Uterine smooth muscle cell (primary cell): Measurements from ENCODE around the gene CTNNAL1. TPM values are rescaled to one million over a fixed set of nuclear protein-coding genes. Genes with fewer than 3 reads are reported as not detected.

ENCODE experiments used
- total RNA-seq: library from RNA; depleted of rRNA; stranded (reverse); fragments of >200 nt; gene quantifications from 2 replicates; pipeline ENCODE4 v1.2.3, GENCODE V29; 2014

The CTNNAL1 gene, protein sequence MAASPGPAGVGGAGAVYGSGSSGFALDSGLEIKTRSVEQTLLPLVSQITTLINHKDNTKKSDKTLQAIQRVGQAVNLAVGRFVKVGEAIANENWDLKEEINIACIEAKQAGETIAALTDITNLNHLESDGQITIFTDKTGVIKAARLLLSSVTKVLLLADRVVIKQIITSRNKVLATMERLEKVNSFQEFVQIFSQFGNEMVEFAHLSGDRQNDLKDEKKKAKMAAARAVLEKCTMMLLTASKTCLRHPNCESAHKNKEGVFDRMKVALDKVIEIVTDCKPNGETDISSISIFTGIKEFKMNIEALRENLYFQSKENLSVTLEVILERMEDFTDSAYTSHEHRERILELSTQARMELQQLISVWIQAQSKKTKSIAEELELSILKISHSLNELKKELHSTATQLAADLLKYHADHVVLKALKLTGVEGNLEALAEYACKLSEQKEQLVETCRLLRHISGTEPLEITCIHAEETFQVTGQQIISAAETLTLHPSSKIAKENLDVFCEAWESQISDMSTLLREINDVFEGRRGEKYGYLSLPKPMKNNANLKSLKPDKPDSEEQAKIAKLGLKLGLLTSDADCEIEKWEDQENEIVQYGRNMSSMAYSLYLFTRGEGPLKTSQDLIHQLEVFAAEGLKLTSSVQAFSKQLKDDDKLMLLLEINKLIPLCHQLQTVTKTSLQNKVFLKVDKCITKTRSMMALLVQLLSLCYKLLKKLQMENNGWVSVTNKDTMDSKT
- 147 and 239 TPM in 2 replicates for total RNA-seq

DNA sequence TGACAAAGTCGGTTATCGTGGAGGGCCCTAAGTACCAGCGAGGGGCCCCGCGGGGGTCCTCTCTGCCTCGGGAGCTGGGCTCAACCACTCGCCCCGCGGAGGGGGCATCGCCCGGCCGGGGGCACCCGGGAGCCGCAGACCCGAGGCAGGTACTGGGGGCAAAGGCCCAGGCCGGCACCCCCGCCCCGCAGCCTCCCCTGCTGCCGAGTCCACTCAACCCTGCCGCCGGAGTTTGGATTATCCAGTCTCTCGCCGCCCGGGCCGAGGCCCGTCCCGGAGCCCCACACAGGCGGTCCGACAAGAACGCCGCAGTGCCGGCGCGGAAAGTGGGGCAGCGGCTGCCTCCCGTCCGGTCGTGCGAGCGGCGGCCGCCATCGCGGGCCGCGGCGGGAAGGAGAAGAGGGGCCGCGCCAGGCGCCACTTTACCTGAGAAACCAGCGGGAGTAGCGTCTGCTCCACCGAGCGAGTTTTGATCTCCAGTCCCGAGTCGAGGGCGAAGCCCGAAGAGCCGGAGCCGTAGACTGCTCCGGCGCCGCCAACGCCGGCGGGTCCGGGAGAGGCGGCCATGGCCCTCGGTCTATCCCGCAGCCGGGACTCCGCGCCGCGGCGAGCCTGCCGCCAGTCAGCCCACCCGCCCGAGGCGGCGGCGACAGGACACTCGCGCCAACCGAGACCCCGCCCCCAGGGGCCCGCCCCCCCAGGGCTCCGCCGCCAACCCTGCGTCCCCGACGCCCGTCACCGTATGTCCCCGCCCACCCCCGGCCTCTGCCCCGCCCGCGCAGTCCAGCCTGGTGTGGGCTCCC lies at the start of gene CTNNAL1:
Gene CTNNAL1 (minus strand): TSS at position 624 of the 803 bp plus-strand sequence. CDS start 57 bp downstream, at position 567.

GRCh38 chr9:108934323-108934893 lies 78.9 kb downstream of the CTNNAL1 start, which contains the start of gene ABITRAM:
TSS of gene ABITRAM (plus strand) at chr9:108934400. CDS start at chr9:108934487, 87 bp downstream.

GRCh38 chr9:108933718-108934322 lies 79.5 kb downstream of the CTNNAL1 start, which contains the start of gene ELP1:
TSS of gene ELP1 (minus strand) at chr9:108934124. CDS start at chr9:108931146, 2,978 bp downstream.

Other genes starting within 250 kb of the CTNNAL1 start
- gene ACTL7B, start 157.5 kb downstream of the CTNNAL1 start, total RNA-seq = 0.11 TPM in 1 of 2 replicates, not detected in the other
- gene ACTL7A, start 151.2 kb downstream of the CTNNAL1 start, total RNA-seq = not detected in 2 replicates
- gene ELP1, start 79.4 kb downstream of the CTNNAL1 start, total RNA-seq = 49.7 and 53.3 TPM in 2 replicates
- gene ABITRAM, start 79.1 kb downstream of the CTNNAL1 start, total RNA-seq = 6.5 and 6.9 TPM in 2 replicates
- 50.2 and 56.7 TPM in 2 replicates for gene TMEM245, start 106.4 kb upstream of the CTNNAL1 start, total RNA-seq
- 0.22 and 2.5 TPM in 2 replicates for gene FRRS1L, start 153.8 kb upstream of the CTNNAL1 start, total RNA-seq